ENCODE data around the gene INTS1. TPM values are rescaled to one million over a fixed set of nuclear protein-coding genes. Genes with fewer than 3 reads are reported as not detected.
A peak's percentile ranks its signal among the peaks of the same experiment; 100 is the strongest.

INTS1 gene
- total and polyA plus RNA-seq, 4 experiments from 2014 or later, result 6.0 to 137 (median 82.2) TPM

GRCh38 chr7:1533255-1533546, 29.0 kb upstream of the INTS1 start:
- H3K27me3 Mint-ChIP-seq, result no peaks in the 10 kb centered on the region
- H3K9me3 ChIP-seq (ENCODE audit: control insufficient read depth in 1 of 2, low read length in 2 of 2), result no peaks in the 10 kb centered on the region
- peak overlapping the region; percentile 77 for H3K27ac ChIP-seq (ENCODE audit: low read depth, low read length)
- no peaks in the 10 kb centered on the region for H3K27me3 ChIP-seq (ENCODE audit: insufficient read depth, low read length)
- no peaks in the 10 kb centered on the region for H3K36me3 ChIP-seq (ENCODE audit: insufficient read depth, low read length)
- H3K4me3 Mint-ChIP-seq, result peak overlapping the region in 7 of 8 donors; percentile 89 to 94 (median 89)
- ChIA-PET CTCF (ENCODE audit: partially characterized antibody) (interaction anchor here (1.5 kb wide), 1 partner anchor 23 kb away, joined by 9 read pairs; the partner anchor contains the start of gene TMEM184A), POLR2A (ENCODE audit: partially characterized antibody) (interaction anchor here (1.0 to 3.3 kb wide), 5 partner anchors 21 to 709 kb away, joined by 3 to 18 read pairs (median 6); partner anchors contain the start of genes INTS1, MRM2, NUDT1 and PSMG3)
- H3K4me1 Mint-ChIP-seq, result peaks cover 12 to 42% (median 27%) of the 10 kb centered on the region in 4 donors
- peak overlapping the region; percentile 95 to 98 (median 96) for H3K27ac Mint-ChIP-seq
- peak overlapping the region; percentile 42 to 74 for H3K4me3 ChIP-seq (ENCODE audit: low read length in 2 of 2)
- no peak for DNase-seq
- intact Hi-C loops (cut with micrococcal nuclease), result no loop called here
- peaks cover 4 to 25% of the 10 kb centered on the region in 2 donors for H3K36me3 Mint-ChIP-seq
- H3K4me1 ChIP-seq (ENCODE audit: insufficient read depth, low read length), result peaks cover 38% of the 10 kb centered on the region
- peaks cover 0 to 2% (median 0%) of the 10 kb centered on the region in 8 donors for H3K9me3 Mint-ChIP-seq

- H3K36me3 ChIP-seq (ENCODE audit: insufficient read depth, low read length), result no peaks in the 10 kb centered on the region
- peak; percentile 51 to 85 (median 57) for DNase-seq
- peaks cover 38% of the 10 kb centered on the region for H3K4me1 ChIP-seq (ENCODE audit: insufficient read depth, low read length)
- no peaks in the 10 kb centered on the region for H3K27me3 Mint-ChIP-seq
- ChIA-PET CTCF (ENCODE audit: partially characterized antibody) (interaction anchor here (1.5 to 1.6 kb wide), 2 partner anchors 23 to 28 kb away, joined by 5 to 9 read pairs; partner anchors contain the start of gene TMEM184A), POLR2A (ENCODE audit: partially characterized antibody) (interaction anchor here (1.0 to 3.3 kb wide), 8 partner anchors 12 to 730 kb away, joined by 3 to 18 read pairs (median 5); partner anchors contain the start of genes INTS1, MRM2, NUDT1 and PSMG3)
- peak overlapping the region; percentile 77 for H3K27ac ChIP-seq (ENCODE audit: low read depth, low read length)
- peak overlapping the region; percentile 95 to 98 (median 96) for H3K27ac Mint-ChIP-seq
- H3K4me3 ChIP-seq (ENCODE audit: low read length in 2 of 2), result peak overlapping the region; percentile 42 to 74
- peaks cover 12 to 42% (median 27%) of the 10 kb centered on the region in 4 donors for H3K4me1 Mint-ChIP-seq
- no peaks in the 10 kb centered on the region for H3K9me3 ChIP-seq (ENCODE audit: control insufficient read depth in 1 of 2, low read length in 2 of 2)
- peaks cover 4 to 23% of the 10 kb centered on the region in 2 donors for H3K36me3 Mint-ChIP-seq
- intact Hi-C loops (cut with micrococcal nuclease), result loop anchor here (1.0 kb wide), 3 partner anchors 24 to 38 kb away; partner anchors contain the start of genes INTS1, PSMG3 and TMEM184A
- H3K4me3 Mint-ChIP-seq, result peak overlapping the region; percentile 89 to 94 (median 89)
- H3K27me3 ChIP-seq (ENCODE audit: insufficient read depth, low read length), result no peaks in the 10 kb centered on the region
- H3K9me3 Mint-ChIP-seq, result peaks cover 0 to 2% (median 0%) of the 10 kb centered on the region in 8 donors
Observed at GRCh38 chr7:1532456-1533254, 28.5 kb upstream of the INTS1 start.

GRCh38 chr7:1531979-1532455, 27.8 kb upstream of the INTS1 start:
- Mint-ChIP-seq H3K4me3 (peak overlapping the region; percentile 89 to 94 (median 89)), H3K36me3 (peaks cover 4 to 23% of the 10 kb centered on the region in 2 donors), H3K27ac (peak overlapping the region; percentile 95 to 98 (median 96)), H3K9me3 (peaks cover 0 to 2% (median 0%) of the 10 kb centered on the region in 8 donors), H3K27me3 (no peaks in the 10 kb centered on the region), H3K4me1 (peaks cover 12 to 42% (median 27%) of the 10 kb centered on the region in 4 donors)
- intact Hi-C loops (cut with micrococcal nuclease), result loop anchor here (1.0 kb wide), 4 partner anchors 24 to 73 kb away; partner anchors contain the start of genes INTS1, MICALL2, PSMG3 and TMEM184A
- Histone ChIP-seq H3K27ac (ENCODE audit: low read depth, low read length) (peak overlapping the region; percentile 77), H3K27me3 (ENCODE audit: insufficient read depth, low read length) (no peaks in the 10 kb centered on the region), H3K4me3 (ENCODE audit: low read length in 2 of 2) (peak overlapping the region; percentile 42 to 74), H3K36me3 (ENCODE audit: insufficient read depth, low read length) (no peaks in the 10 kb centered on the region), H3K4me1 (ENCODE audit: insufficient read depth, low read length) (peaks cover 38% of the 10 kb centered on the region), H3K9me3 (ENCODE audit: control insufficient read depth in 1 of 2, low read length in 2 of 2) (no peaks in the 10 kb centered on the region)
- peak in 1 of 5 donors; percentile 62 for DNase-seq
- ChIA-PET POLR2A (ENCODE audit: partially characterized antibody) (interaction anchor here (1.0 to 3.3 kb wide), 7 partner anchors 13 to 730 kb away, joined by 3 to 18 read pairs (median 6); partner anchors contain the start of genes INTS1, MRM2, NUDT1 and PSMG3), CTCF (ENCODE audit: partially characterized antibody) (interaction anchor here (1.5 to 1.6 kb wide), 2 partner anchors 24 to 27 kb away, joined by 5 to 9 read pairs; partner anchors contain the start of gene TMEM184A)

GRCh38 chr7:1531263-1531978, 27.2 kb upstream of the INTS1 start:
- DNase-seq, result peak; percentile 49 to 73 (median 56)
- intact Hi-C loops (cut with micrococcal nuclease), result loop anchor here (1.0 kb wide), 1 partner anchor 72 kb away; the partner anchor contains the start of gene MICALL2
- Histone ChIP-seq H3K27ac (ENCODE audit: low read depth, low read length) (peak overlapping the region; percentile 77), H3K27me3 (ENCODE audit: insufficient read depth, low read length) (peaks cover 2% of the 10 kb centered on the region), H3K9me3 (ENCODE audit: control insufficient read depth in 1 of 2, low read length in 2 of 2) (no peaks in the 10 kb centered on the region), H3K4me1 (ENCODE audit: insufficient read depth, low read length) (peaks cover 35% of the 10 kb centered on the region), H3K36me3 (ENCODE audit: insufficient read depth, low read length) (no peaks in the 10 kb centered on the region), H3K4me3 (ENCODE audit: low read length in 2 of 2) (peak overlapping the region; percentile 42 to 74)
- POLR2A ChIA-PET (ENCODE audit: partially characterized antibody), result interaction anchor here (1.3 to 3.3 kb wide), 5 partner anchors 14 to 39 kb away, joined by 4 to 18 read pairs (median 6); partner anchors contain the start of genes INTS1 and PSMG3
- Mint-ChIP-seq H3K4me3 (peak overlapping the region; percentile 89 to 94 (median 89)), H3K36me3 (peaks cover 3 to 20% of the 10 kb centered on the region in 2 donors), H3K27me3 (peaks cover 2 to 5% of the 10 kb centered on the region in 2 donors), H3K4me1 (peaks cover 11 to 39% (median 26%) of the 10 kb centered on the region in 4 donors), H3K9me3 (peaks cover 0 to 2% (median 0%) of the 10 kb centered on the region in 8 donors), H3K27ac (peak overlapping the region; percentile 95 to 98 (median 96))
- CTCF ChIA-PET (ENCODE audit: partially characterized antibody), result interaction anchor here (1.6 kb wide), 1 partner anchor 27 kb away, joined by 5 read pairs; no protein-coding TSS in a partner anchor

GRCh38 chr7:1530946-1531262, 26.7 kb upstream of the INTS1 start:
- intact Hi-C loops (cut with micrococcal nuclease), result loop anchor here (1.0 kb wide), 1 partner anchor 72 kb away; the partner anchor contains the start of gene MICALL2
- H3K27ac Mint-ChIP-seq, result no peak overlapping the region
- H3K4me1 Mint-ChIP-seq, result peaks cover 9 to 36% (median 26%) of the 10 kb centered on the region in 4 donors
- peaks cover 2 to 5% of the 10 kb centered on the region in 2 donors for H3K27me3 Mint-ChIP-seq
- Histone ChIP-seq H3K27ac (ENCODE audit: low read depth, low read length) (peak overlapping the region; percentile 77), H3K27me3 (ENCODE audit: insufficient read depth, low read length) (peaks cover 4% of the 10 kb centered on the region), H3K9me3 (ENCODE audit: control insufficient read depth in 1 of 2, low read length in 2 of 2) (no peaks in the 10 kb centered on the region), H3K36me3 (ENCODE audit: insufficient read depth, low read length) (no peaks in the 10 kb centered on the region), H3K4me1 (ENCODE audit: insufficient read depth, low read length) (peaks cover 32% of the 10 kb centered on the region), H3K4me3 (ENCODE audit: low read length in 2 of 2) (no peak overlapping the region)
- peaks cover 0 to 17% of the 10 kb centered on the region in 2 donors for H3K36me3 Mint-ChIP-seq
- H3K4me3 Mint-ChIP-seq, result no peak overlapping the region
- ChIA-PET CTCF (ENCODE audit: partially characterized antibody) (no interaction called here), POLR2A (ENCODE audit: partially characterized antibody) (no interaction called here)
- peak in 3 of 5 donors; percentile 57 to 66 (median 58) for DNase-seq
- H3K9me3 Mint-ChIP-seq, result peaks cover 0 to 2% (median 0%) of the 10 kb centered on the region in 8 donors

GRCh38 chr7:1529383-1530116, 25.4 kb upstream of the INTS1 start:
- peak overlapping the region; percentile 76 to 91 (median 83) for H3K27ac Mint-ChIP-seq

More at GRCh38 chr7:1529383-1530116, 25.4 kb upstream of the INTS1 start:
- H3K4me1 ChIP-seq (ENCODE audit: insufficient read depth, low read length), result peaks cover 32% of the 10 kb centered on the region
- Mint-ChIP-seq H3K36me3 (peaks cover 0 to 17% of the 10 kb centered on the region in 2 donors), H3K27me3 (peaks cover 2 to 5% of the 10 kb centered on the region in 2 donors), H3K4me1 (peaks cover 9 to 33% (median 26%) of the 10 kb centered on the region in 4 donors), H3K4me3 (peak overlapping the region; percentile 47 to 77 (median 72)), H3K9me3 (peaks cover 0 to 2% (median 0%) of the 10 kb centered on the region in 8 donors)
- ChIA-PET POLR2A (ENCODE audit: partially characterized antibody) (no interaction called here), CTCF (ENCODE audit: partially characterized antibody) (interaction anchor here (0.8 kb wide), 1 partner anchor 25 kb away, joined by 3 read pairs; no protein-coding TSS in a partner anchor)
- H3K27ac ChIP-seq (ENCODE audit: low read depth, low read length), result no peak overlapping the region
- no peaks in the 10 kb centered on the region for H3K36me3 ChIP-seq (ENCODE audit: insufficient read depth, low read length)
- no peak overlapping the region for H3K4me3 ChIP-seq (ENCODE audit: low read length in 2 of 2)
- no peaks in the 10 kb centered on the region for H3K9me3 ChIP-seq (ENCODE audit: control insufficient read depth in 1 of 2, low read length in 2 of 2)
- peak in 1 of 5 donors; percentile 47 for DNase-seq
- H3K27me3 ChIP-seq (ENCODE audit: insufficient read depth, low read length), result peaks cover 4% of the 10 kb centered on the region
- intact Hi-C loops (cut with micrococcal nuclease), result no loop called here
